ENCODE results near the gene LGI2. TPM values are rescaled to one million over a fixed set of nuclear protein-coding genes. Genes with fewer than 3 reads are reported as not detected.
"Not testable (repeated sequence)": the region's sequence is repeated elsewhere in the genome, so short reads cannot be mapped to it uniquely, and the experiment has no call there.

The LGI2 gene, protein sequence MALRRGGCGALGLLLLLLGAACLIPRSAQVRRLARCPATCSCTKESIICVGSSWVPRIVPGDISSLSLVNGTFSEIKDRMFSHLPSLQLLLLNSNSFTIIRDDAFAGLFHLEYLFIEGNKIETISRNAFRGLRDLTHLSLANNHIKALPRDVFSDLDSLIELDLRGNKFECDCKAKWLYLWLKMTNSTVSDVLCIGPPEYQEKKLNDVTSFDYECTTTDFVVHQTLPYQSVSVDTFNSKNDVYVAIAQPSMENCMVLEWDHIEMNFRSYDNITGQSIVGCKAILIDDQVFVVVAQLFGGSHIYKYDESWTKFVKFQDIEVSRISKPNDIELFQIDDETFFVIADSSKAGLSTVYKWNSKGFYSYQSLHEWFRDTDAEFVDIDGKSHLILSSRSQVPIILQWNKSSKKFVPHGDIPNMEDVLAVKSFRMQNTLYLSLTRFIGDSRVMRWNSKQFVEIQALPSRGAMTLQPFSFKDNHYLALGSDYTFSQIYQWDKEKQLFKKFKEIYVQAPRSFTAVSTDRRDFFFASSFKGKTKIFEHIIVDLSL
- not detected for total RNA-seq

DNA sequence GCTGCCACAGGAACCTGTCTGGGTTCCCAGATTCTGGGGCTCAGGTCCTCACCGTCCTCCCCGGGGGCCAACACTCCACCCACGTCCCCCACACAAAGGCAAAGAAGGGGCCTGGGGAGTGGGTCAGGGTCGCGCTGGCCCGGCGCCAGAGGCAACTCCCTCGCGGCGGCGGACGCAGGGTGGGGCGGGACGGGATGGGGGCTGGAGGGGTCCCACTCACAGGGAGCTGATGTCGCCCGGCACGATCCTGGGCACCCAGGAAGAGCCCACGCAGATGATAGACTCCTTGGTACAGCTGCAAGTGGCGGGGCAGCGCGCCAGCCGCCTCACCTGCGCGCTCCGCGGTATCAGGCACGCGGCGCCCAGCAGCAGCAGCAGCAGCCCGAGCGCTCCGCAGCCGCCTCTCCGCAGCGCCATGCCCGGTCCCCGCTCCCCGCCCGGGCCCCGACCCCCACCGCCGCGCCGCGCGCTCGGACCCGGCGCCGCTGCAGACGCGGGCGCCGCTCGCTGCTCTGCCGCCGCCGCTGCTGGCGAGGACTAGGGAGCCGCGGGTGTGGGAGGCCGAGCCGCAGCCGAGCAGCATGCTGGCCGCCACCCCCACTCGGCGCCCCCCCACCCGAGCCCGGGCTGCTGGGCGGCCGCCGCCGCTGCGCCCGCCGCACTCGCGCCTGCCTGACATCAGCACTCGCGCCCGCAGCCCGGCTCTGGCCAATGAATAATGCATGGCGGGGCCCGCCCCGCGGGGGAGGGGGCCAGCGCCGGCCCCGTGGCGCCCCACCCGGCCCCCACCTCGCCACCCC lies at the start of gene LGI2:
Gene LGI2 (minus strand): TSS at position 670 of the 800 bp plus-strand sequence. CDS start 253 bp downstream, at position 417.
- no peak for DNase-seq
- Mint-ChIP-seq H3K4me1 (ENCODE audit: low read depth) (peaks cover 6% of the 10 kb centered on the region), H3K27me3 (ENCODE audit: low read depth) (peaks cover 71% of the 10 kb centered on the region), H3K4me3 (no peak within 1 kb of the TSS), H3K36me3 (ENCODE audit: insufficient read depth) (no peaks in the 10 kb centered on the region), H3K9me3 (peaks cover 9% of the 10 kb centered on the region)
- ATAC-seq: peak; percentile 52 to 58

DNA sequence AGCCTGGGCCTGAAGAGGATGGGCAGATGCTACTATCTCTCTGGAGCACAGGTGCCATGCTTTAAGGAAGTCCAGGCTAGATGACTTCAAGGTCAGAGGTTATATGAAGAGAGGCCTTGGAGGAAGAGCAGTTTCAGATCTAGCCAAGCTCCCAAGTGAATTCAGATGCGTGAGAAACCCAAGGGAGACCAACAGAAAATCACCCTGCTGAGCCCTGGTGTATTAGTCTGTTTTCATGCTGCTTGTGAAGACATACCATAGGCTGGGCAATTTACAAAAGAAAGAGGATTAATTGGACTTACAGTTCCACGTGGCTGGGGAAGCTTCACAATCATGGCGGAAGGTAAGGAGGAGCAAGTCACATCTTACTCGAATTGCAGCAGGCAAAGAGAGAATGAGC lies 47.8 kb upstream of the LGI2 start:
- H3K36me3 Mint-ChIP-seq (ENCODE audit: insufficient read depth): no peaks in the 10 kb centered on the region
- peaks cover 22% of the 10 kb centered on the region for H3K27me3 Mint-ChIP-seq (ENCODE audit: low read depth)
- H3K4me1 Mint-ChIP-seq (ENCODE audit: low read depth): no peaks in the 10 kb centered on the region
- H3K4me3 Mint-ChIP-seq: no peak overlapping the region
- DNase-seq (no peak), ATAC-seq (no peak)
- no peaks in the 10 kb centered on the region for H3K9me3 Mint-ChIP-seq

DNA sequence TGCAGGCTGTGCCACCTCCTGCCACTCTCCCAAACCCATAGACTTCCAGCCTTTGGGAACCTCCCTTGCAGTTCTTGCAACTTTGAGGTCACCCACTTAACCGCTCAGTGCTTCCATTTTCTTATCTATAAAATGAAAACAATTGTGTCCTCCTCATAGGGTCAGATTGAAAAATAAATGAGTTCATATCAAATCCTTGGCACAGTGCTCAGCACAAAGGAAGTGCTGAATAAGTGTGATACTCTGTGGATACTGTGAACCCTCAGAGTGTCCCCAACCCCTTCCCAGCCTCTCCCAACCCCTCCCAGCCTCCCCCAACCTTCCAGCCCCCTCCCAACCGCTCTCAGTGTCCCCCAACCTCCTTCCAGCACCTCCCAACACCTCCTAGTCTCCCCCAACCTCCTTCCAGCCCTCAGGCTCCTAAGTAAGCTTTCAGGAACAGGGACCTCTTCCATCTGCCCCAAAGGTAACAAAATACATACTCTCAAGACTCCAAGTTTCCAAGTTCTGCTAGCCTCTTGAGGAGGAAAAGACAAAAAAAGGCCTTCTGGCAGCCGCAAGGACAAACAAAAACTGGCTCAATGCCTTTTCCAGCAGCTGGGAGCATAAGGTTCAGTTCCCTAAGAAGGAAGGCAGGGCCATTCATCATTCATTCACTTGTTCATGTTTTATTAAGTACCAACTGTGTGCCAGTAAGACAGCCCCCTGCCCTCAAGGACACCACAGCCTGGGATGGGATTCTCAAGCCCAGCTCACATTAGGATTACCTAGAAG lies 46.1 kb upstream of the LGI2 start:
- DNase-seq (no peak), ATAC-seq (no peak)
- no peak overlapping the region for H3K4me3 Mint-ChIP-seq
- no peaks in the 10 kb centered on the region for H3K36me3 Mint-ChIP-seq (ENCODE audit: insufficient read depth)
- H3K4me1 Mint-ChIP-seq (ENCODE audit: low read depth): no peaks in the 10 kb centered on the region
- no peaks in the 10 kb centered on the region for H3K9me3 Mint-ChIP-seq
- peaks cover 24% of the 10 kb centered on the region for H3K27me3 Mint-ChIP-seq (ENCODE audit: low read depth)

DNA sequence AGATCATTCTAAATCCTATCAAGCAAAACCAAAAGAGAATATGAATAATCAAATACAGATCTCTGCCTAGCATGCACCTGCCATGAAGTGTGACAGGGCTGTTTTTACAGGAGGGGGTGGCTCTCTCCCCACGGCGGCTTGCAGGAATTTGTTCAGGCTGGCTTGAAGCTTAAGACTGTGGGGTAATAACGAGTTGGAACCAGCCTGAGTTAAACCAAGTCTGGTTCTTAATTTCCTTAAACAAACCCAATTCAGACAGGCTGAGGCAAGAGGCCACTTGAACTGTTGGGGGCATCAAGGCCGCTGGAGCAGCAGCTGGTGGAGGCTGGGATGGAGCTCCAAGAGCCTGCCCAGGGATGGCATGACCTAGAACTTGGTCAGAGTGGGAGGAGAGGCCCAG lies 45.1 kb upstream of the LGI2 start:
- no peak for ATAC-seq
- Mint-ChIP-seq H3K27me3 (ENCODE audit: low read depth) (peaks cover 28% of the 10 kb centered on the region), H3K9me3 (no peaks in the 10 kb centered on the region), H3K36me3 (ENCODE audit: insufficient read depth) (no peaks in the 10 kb centered on the region), H3K4me3 (no peak overlapping the region), H3K4me1 (ENCODE audit: low read depth) (no peaks in the 10 kb centered on the region)
- no peak for DNase-seq

DNA sequence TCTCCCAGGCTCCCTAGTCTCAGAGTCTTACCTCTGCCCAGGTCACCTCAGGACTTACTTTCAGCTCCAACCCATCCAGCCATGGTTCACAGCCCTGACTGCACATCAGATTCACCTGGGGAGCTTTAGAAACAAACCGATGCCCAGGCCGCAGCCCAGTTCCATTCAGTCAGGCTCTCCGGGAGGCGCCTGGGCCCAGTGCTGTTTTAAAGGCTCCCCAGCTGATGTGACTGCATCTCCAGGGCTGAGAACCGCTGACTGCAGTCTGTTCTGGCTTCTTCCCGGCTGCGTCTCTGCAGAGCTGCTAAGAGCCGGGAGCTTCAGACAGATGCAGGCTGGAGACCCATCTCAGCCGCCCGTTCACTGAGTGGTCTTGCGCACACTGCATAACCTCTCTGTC lies 44.4 kb upstream of the LGI2 start:
- peaks cover 29% of the 10 kb centered on the region for H3K27me3 Mint-ChIP-seq (ENCODE audit: low read depth)

DNA sequence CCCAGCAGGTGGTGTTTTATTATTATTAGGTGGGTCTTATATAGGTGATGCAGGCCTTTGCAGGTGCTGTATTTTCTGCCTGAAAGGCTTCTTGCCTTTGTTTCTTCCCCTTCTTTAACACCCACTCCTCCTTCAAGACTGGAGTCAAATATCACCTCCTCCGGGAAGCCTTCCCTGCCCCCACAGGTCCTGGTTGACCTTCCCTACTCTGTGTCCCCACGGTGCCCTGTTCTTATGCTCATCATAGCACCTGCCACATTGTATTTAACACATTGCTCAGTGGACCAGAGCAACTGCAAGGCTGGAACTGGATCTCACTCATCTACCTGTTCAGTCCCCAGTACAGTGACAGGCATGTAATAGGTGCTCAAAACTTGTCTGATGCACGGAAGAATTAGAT lies 39.8 kb upstream of the LGI2 start:
- ATAC-seq (no peak), DNase-seq (no peak)
- Mint-ChIP-seq H3K36me3 (ENCODE audit: insufficient read depth) (no peaks in the 10 kb centered on the region), H3K4me3 (no peak overlapping the region), H3K9me3 (no peaks in the 10 kb centered on the region), H3K4me1 (ENCODE audit: low read depth) (no peaks in the 10 kb centered on the region), H3K27me3 (ENCODE audit: low read depth) (peaks cover 20% of the 10 kb centered on the region)

More for the DNA sequence above, 44.4 kb upstream of the LGI2 start:
- Mint-ChIP-seq H3K4me3 (no peak overlapping the region), H3K36me3 (ENCODE audit: insufficient read depth) (no peaks in the 10 kb centered on the region), H3K9me3 (no peaks in the 10 kb centered on the region), H3K4me1 (ENCODE audit: low read depth) (no peaks in the 10 kb centered on the region)
- DNase-seq (no peak), ATAC-seq (no peak)

DNA sequence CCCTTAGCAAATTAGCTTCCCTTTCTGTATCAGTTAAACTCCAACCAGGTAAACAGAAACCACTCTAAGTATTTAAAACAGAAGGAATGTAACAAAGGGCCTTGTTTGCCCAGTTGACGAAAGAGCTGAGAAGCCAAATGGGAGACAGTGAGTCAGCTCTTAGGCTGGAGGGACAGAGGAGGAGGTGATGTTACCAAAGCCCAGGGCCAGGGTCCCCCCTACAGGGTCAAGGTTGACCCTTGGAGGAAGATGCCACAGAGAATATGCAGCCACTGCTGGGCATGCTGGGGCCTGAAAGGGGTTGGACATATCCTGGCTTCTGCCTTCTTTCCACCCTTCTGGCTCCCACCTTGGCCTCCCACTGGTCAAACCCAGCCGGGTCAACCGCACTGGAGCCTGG lies 38.3 kb upstream of the LGI2 start:
- ATAC-seq (no peak), DNase-seq (no peak)
- no peak overlapping the region for H3K4me3 Mint-ChIP-seq
- peaks cover 19% of the 10 kb centered on the region for H3K27me3 Mint-ChIP-seq (ENCODE audit: low read depth)
- no peaks in the 10 kb centered on the region for H3K9me3 Mint-ChIP-seq
- no peaks in the 10 kb centered on the region for H3K4me1 Mint-ChIP-seq (ENCODE audit: low read depth)
- no peaks in the 10 kb centered on the region for H3K36me3 Mint-ChIP-seq (ENCODE audit: insufficient read depth)

DNA sequence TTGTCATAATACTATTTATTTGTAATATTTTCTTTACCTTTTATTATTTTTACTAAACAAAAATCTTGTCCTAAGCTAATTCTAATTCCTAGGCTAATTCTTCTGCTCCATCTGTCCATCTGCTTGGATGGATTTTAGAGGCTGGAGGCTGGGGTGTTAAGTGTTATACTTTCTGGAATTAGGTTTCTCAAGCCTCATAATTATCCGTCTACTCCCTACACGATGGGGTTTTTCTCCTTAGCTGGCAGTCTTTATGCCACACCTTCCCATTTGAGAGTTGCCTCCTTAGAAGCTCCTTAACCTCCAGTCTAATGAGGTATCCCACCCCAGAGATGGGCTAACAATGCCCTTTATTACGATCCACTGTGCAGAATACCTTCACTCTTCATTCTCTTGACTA lies 37.6 kb upstream of the LGI2 start:
- no peaks in the 10 kb centered on the region for H3K9me3 Mint-ChIP-seq
- H3K4me3 Mint-ChIP-seq: no peak overlapping the region
- DNase-seq: no peak
- no peak for ATAC-seq
- H3K36me3 Mint-ChIP-seq (ENCODE audit: insufficient read depth): no peaks in the 10 kb centered on the region
- no peaks in the 10 kb centered on the region for H3K4me1 Mint-ChIP-seq (ENCODE audit: low read depth)
- peaks cover 19% of the 10 kb centered on the region for H3K27me3 Mint-ChIP-seq (ENCODE audit: low read depth)

DNA sequence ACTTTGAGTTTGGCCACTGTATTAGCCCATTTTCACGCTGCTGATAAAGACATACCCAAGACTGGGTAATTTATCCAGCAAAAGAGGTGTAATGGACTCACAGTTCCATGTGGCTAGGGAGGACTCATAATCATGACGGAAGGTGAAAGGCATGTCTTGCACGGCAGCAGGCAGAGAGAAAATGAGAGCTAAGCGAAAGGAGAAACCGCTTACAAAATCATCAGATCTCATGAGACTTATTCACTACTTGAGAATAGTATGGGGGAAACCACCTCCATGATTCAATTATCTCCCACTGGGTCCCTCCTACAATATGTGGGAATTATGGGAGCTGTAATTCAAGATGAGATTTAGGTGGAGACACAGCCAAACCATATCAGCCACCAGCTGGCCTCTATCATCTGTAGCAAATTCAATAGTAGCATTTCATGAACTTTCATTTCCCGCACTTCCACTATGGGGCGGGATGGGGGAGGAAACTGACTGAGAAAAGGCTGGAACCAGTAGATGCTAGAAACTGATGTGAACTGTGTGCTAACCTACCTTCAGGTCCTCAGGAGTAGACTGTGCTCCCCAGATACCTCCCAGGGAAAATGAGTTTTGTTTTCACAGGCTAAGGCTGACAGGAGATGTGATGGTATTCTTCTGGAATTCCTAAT lies 35.3 kb upstream of the LGI2 start:
- ATAC-seq (no peak), DNase-seq (no peak)
- Mint-ChIP-seq H3K27me3 (ENCODE audit: low read depth) (peaks cover 19% of the 10 kb centered on the region), H3K36me3 (ENCODE audit: insufficient read depth) (no peaks in the 10 kb centered on the region), H3K4me1 (ENCODE audit: low read depth) (no peaks in the 10 kb centered on the region), H3K4me3 (no peak overlapping the region), H3K9me3 (no peaks in the 10 kb centered on the region)

DNA sequence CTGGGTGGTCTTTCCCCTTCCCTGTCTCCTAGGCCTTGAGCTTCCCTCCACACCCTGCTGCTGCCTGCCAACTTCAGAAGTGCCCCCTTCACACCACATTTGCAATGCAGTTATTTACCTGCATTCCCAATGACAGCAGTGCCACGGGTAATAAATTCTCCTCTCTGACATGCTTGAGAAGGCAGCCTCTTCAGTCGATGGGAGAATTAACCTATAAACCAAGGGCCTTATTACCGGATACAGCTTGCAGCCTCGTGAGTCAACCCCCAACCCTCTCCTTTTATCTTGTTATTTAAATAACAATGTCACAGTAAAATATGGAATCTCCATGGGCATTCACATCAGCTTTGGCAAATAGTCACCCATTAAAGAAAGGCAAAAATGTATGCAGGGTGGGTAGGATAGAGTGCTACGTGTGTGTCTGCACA lies 34.7 kb upstream of the LGI2 start:
- Mint-ChIP-seq H3K27me3 (ENCODE audit: low read depth) (peaks cover 16% of the 10 kb centered on the region), H3K4me3 (no peak overlapping the region), H3K4me1 (ENCODE audit: low read depth) (no peaks in the 10 kb centered on the region), H3K36me3 (ENCODE audit: insufficient read depth) (no peaks in the 10 kb centered on the region), H3K9me3 (no peaks in the 10 kb centered on the region)
- ATAC-seq (no peak), DNase-seq (no peak)

DNA sequence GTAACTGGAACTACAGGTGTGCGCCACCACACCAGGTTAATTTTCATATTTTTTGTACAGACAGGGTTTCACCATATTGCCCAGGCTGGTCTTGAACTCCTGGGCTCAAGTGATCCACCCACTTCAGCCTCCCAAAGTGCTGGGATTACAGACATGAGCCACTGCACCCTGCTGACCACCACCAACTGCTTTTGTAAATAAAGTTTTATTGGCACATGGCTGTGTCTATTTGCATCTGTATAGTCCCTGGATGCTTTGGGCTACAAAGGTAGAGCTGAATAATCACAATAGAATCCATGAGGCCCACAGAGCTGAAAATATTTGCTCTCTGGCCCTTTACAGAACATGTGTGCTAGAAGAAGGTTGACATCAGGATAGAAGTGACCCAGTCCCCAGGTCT lies 33.7 kb upstream of the LGI2 start:
- H3K36me3 Mint-ChIP-seq (ENCODE audit: insufficient read depth); DNase-seq; H3K4me3 Mint-ChIP-seq; ATAC-seq; H3K9me3 Mint-ChIP-seq; H3K4me1 Mint-ChIP-seq (ENCODE audit: low read depth): not testable (repeated sequence)
- peaks cover 11% of the 10 kb centered on the region for H3K27me3 Mint-ChIP-seq (ENCODE audit: low read depth)

DNA sequence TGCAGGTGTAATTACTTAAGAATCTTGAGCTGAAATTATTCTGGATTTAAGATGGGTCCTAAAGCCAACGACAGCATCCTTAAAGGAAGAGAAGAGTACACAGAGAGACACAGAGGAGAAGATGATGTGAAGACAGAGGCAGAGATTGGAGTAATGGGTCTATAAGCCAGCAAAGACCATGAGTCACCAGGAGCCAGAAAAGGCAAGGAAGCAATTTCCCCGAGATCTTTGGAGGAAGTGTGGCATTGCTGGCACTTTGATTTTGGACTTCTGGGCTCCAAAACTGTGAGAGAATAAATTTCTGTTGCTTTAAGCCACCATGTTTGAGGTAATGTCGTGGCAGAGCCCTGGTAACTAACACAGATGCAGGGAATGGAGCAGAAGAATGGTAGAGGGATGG lies 32.4 kb upstream of the LGI2 start:
- ATAC-seq (no peak), DNase-seq (no peak)
- H3K27me3 Mint-ChIP-seq (ENCODE audit: low read depth): peaks cover 10% of the 10 kb centered on the region
- no peak overlapping the region for H3K4me3 Mint-ChIP-seq
- H3K4me1 Mint-ChIP-seq (ENCODE audit: low read depth): no peaks in the 10 kb centered on the region
- no peaks in the 10 kb centered on the region for H3K36me3 Mint-ChIP-seq (ENCODE audit: insufficient read depth)
- no peaks in the 10 kb centered on the region for H3K9me3 Mint-ChIP-seq

DNA sequence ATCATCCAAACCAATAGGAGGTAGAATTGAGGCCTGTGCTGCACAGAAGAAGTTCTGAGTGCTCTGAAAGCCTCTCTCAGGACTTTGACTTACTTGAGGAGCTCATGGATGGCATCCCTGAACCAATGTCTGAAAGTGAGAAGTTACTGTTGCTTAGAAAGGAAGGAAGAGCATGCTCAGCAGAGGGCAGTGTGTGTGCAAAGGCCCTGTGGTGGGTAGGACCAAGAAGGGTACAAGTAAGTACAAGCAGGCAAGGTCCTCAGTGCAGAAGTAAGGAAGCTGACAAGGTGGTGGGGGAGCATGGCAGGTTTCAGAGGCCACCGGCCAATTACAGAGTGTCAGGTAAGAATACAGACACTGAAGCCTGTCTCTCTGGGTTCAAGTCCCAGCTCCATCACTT lies 31.4 kb upstream of the LGI2 start:
- peaks cover 7% of the 10 kb centered on the region for H3K27me3 Mint-ChIP-seq (ENCODE audit: low read depth)
- no peaks in the 10 kb centered on the region for H3K4me1 Mint-ChIP-seq (ENCODE audit: low read depth)
- no peaks in the 10 kb centered on the region for H3K36me3 Mint-ChIP-seq (ENCODE audit: insufficient read depth)
- no peaks in the 10 kb centered on the region for H3K9me3 Mint-ChIP-seq
- H3K4me3 Mint-ChIP-seq: no peak overlapping the region
- DNase-seq (no peak), ATAC-seq (no peak)

DNA sequence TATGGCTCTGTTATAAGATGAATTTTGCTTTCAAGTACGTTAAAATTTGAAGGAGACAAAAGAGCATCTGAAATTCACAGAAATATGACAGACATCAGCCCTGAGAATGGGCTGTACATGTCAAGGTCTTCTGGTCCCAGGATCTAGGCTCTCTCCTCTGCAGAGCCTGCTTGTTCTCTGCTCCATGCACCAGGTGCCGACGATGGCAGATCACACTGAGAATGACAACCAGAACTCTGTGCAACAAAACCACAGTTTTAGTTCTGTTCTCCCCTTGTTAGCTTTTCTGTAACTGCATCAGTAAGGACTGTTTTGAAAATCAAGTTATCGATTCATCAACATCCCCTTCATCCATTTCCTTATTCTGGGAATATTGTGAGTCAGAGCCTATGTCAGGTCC lies 30.9 kb upstream of the LGI2 start:
- ATAC-seq (no peak), DNase-seq (no peak)
- Mint-ChIP-seq H3K9me3 (no peaks in the 10 kb centered on the region), H3K4me1 (ENCODE audit: low read depth) (no peaks in the 10 kb centered on the region), H3K27me3 (ENCODE audit: low read depth) (peaks cover 9% of the 10 kb centered on the region), H3K4me3 (no peak overlapping the region), H3K36me3 (ENCODE audit: insufficient read depth) (no peaks in the 10 kb centered on the region)

All from activated T-cell treated with anti-CD3 and anti-CD28 coated beads, Interleukin-2, amount 50 U/mL, for 4 hours (primary cell).